SK-N-SH (cell line): ENCODE data around the gene PPP1R12B.

Experiments
- FOXJ3 ChIP-seq: sonication (generic); formaldehyde crosslinking; IDR thresholded peaks from 2 replicates; pipeline ENCODE4 v1.5.1; 2020; ENCODE audit warnings: mild to moderate bottlenecking, missing genetic modification reagents
- TAF1 ChIP-seq: IDR thresholded peaks from 2 replicates; pipeline ENCODE4 v1.6.1; 2012; ENCODE audit warnings: low read depth, mild to moderate bottlenecking, low read length, moderate library complexity, borderline replicate concordance
- TF ChIP-seq, protein P1 (sequence below): fragments of 200-600 bp; sonication (generic); IDR thresholded peaks from 2 replicates; pipeline ENCODE4 v1.6.1; 2017; ENCODE audit warnings: antibody characterized with exemption, mild to moderate bottlenecking, moderate library complexity

- TF ChIP-seq FOXJ3, result no peak
- TF ChIP-seq TAF1, result no peak
- TF ChIP-seq, protein P1, sequence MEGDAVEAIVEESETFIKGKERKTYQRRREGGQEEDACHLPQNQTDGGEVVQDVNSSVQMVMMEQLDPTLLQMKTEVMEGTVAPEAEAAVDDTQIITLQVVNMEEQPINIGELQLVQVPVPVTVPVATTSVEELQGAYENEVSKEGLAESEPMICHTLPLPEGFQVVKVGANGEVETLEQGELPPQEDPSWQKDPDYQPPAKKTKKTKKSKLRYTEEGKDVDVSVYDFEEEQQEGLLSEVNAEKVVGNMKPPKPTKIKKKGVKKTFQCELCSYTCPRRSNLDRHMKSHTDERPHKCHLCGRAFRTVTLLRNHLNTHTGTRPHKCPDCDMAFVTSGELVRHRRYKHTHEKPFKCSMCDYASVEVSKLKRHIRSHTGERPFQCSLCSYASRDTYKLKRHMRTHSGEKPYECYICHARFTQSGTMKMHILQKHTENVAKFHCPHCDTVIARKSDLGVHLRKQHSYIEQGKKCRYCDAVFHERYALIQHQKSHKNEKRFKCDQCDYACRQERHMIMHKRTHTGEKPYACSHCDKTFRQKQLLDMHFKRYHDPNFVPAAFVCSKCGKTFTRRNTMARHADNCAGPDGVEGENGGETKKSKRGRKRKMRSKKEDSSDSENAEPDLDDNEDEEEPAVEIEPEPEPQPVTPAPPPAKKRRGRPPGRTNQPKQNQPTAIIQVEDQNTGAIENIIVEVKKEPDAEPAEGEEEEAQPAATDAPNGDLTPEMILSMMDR, result no peak
Observed at GRCh38 chr1:202357506-202357905, 9.0 kb downstream of the PPP1R12B start.
